GM19239 (cell line): ENCODE measurements around the gene FGF14.

Experiments used
- DNase-seq: peaks from one replicate; pipeline ENCODE4 v3.0.0; 2011; ENCODE audit warnings: low spot score; ENCODE audit not compliant: insufficient read length
- FAIRE-seq: peaks from 2 replicates; lab custom pipeline; 2011; peaks lifted over from hg19 to GRCh38; lab: Jason Lieb, UNC

FGF14 gene

DNA sequence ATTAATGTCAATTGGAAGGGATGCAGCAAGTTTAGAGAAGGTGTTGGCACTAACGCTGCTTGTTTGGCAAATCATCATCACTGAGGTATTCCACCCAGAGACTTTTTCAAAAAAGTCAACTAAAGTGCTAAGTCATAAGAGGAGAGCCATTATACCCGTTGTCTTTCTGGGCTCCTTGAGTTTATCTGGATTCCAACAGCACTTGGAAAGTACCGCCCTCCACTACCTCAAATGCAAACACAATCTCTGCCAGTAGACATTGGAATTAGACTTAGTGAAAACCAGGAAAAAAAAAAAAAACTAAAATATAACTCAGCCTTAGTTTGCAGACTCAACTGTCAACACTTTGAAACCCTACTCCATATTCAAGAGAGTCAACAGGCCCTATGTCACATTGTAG, 683.4 kb downstream of the FGF14 start:
- no peak for FAIRE-seq
- no peak for DNase-seq

DNA sequence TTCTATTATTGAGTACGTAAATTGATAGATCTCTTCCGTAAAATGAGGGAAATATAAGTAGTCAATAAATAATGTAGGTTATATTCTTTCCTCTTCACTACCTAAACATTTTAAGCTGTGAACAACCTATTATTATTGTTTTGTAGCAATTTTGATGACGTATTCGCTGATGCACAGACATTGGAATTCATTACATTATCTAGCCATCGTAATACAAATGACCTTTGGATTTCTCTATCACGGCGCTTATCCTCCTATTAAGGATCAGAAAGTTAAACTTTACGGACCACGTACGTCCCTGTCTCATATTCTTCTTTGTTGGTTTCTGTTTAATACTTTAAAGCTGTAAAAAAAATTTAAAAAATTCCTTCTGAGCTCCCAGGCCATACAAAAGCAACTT, 684.5 kb downstream of the FGF14 start:
- FAIRE-seq (no peak), DNase-seq (no peak)

DNA sequence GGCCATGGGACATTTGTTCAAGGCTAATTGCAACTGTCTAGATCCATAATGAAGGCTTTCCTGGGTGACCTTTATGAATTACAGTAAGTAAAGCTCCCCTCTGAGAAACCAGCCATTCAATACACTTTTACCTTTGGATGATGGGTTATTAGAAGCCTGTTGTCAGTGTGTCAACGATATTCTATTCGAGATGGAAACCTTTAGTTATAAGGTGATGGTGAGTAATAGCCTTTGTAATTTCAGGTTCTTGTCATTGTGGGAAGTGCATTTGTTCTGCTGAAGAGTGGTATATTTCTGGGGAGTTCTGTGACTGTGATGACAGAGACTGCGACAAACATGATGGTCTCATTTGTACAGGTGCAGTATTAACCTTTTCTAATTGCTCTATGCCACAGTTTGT, 687.7 kb downstream of the FGF14 start:
- no peak for DNase-seq
- no peak for FAIRE-seq

DNA sequence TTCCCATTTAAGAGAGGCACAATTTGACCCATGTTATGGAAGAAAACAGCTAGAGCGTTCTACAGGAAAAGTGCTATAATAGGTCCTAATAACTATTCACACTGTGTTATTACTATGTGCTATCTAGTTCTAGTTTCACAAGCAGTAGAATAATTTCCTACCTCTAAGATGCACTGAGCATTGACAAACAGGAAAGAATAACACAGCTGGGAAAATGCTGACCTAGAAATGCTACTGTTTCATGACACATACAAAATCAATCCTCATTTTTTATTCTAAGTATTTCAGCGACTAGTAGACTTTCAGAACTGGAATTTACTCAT, 689.9 kb downstream of the FGF14 start:
- FAIRE-seq, result no peak
- no peak for DNase-seq

DNA sequence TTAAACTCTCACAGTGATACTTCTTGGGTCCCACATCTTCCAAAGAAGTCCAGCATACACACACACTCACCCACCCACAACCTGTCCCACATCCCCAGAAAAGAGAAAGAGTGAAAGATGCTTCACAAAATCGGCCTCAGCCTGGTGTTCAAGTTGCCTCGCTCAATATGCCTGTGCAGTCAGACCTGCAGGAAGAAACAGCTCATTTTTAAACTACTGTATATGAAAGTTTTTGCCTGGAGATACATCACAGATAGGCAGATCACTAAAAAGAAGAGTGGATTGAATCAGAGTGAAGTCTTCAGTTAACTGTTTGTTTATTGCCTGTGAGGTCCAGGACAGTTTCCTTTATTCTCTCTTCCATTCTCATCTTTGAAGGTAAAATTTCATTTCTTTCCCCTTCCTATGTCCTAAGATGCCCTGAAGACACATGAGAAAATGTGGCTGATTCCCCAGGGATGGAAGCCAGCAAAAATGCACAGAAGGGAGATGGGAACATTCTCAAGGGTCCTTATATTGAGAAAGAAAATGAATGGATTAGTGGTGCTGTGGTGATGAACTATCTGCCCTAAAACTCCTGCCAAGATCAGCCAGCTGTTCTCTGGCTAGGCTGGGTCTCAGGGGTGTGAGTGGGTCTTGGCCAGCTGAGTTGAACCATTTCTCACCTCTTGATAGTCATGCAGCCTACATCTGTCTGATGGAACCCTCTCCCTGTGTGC, 690.4 kb downstream of the FGF14 start:
- DNase-seq (no peak), FAIRE-seq (no peak)

DNA sequence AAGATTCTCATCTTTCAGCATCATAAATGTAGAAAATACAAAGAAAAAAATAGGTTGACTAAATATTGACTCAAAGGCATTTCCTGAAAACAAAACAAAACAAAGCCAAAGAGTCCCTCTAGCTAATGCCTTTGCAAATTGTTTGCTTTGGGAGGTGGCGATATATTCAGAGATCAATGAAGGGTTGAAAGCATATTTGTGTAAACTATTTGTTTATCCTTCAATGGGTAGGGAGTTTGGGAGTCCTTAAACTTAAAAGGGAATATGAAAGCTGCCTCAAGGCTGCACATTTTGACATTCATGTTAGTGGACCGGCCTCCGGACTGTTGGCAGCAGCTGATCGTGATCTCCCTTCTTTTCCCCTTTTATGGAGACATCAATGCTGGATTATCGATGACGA, 691.9 kb downstream of the FGF14 start:
- DNase-seq, result no peak
- FAIRE-seq, result no peak

DNA sequence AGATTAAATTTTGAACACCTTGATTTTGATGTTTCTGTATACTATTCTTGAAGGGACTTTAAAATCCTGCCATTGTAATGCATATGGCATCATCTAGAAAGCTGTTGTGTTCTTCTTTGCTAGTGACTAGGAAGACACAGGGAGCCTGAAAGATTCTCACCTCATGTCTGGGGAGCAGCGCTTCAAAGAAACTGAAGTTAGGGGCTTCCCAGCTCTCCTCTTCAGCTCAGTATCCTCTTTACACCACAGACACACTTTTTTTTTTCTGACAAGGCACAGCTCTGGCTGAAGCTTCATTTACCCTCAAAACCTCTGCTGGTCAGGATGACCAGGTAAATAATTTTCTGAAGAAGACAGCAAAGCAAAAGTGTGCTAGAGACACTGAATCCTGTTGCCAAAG, 693.7 kb downstream of the FGF14 start:
- DNase-seq, result no peak
- FAIRE-seq, result no peak

DNA sequence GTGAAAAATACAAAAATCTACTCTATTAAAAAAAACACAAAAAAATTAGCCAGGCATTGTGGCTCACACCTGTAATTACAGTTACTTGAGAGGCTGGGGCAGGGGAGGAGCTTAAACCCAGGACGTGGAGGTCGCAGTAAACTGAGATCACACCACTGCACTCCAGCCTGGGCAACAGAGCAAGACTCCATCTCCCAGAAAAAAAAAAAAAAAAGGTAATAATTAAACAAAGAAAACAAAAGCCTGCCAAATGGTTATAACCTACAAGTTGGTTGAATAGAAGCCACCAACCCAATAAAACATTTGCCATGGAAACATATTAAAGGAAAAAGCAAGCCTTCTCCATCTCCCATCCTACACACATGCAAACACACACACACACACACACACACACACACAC, 694.2 kb downstream of the FGF14 start:
- FAIRE-seq (no peak), DNase-seq (no peak)

DNA sequence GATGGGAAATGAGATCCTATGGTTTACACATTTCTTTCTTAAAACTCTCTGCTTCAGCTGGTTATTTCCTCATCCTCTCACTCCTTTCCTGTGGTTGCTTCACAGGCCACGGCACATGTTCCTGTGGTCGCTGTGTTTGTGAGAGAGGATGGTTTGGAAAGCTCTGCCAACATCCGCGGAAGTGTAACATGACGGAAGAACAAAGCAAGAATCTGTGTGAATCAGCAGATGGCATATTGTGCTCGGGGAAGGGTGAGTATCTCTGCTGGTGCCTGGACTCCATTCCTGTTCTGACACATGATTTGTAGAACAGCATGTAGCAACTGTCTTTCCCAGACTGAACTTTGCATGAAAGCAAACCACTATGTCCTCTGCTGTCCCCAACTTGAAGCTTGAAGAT, 695.2 kb downstream of the FGF14 start:
- FAIRE-seq (no peak), DNase-seq (no peak)

DNA sequence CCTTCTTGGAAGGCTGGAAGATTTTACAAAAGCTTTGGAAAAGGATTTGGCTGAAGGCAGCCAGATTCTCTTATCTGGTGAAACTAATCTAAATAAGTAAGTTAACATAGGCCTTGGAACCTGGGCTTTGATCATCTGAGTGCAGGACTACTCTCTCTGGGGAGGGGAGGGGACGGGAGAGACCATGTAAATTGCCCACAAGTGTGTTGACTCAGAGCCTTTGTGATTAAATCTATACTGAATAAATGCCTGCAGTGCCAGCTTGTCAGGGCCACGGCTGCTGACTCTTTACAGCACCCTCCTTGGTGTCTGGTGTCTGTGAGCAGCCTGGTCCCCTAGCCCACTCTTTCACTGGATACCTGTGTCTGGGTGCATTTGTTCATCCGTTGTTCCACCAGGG, 698.0 kb downstream of the FGF14 start:
- no peak for FAIRE-seq
- DNase-seq, result no peak

DNA sequence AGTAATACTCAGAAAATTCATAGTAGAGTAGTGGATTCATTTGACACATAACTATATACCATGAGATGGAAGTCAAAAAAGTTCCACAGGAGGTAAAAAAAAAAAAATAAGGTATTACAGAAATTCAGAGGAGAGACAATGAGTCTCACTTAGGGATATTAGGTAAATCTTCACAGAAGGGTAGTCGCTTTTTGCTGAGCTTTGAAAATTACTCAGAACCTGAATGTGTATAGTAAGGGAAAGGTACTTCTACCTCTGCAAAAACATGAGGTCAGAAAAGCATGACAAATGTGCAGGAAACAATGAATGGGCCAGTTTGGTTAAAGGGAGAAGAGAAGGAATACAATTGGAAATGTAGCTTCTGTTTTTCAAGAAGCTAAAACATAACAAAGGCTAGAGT, 698.8 kb downstream of the FGF14 start:
- DNase-seq (no peak), FAIRE-seq (no peak)

DNA sequence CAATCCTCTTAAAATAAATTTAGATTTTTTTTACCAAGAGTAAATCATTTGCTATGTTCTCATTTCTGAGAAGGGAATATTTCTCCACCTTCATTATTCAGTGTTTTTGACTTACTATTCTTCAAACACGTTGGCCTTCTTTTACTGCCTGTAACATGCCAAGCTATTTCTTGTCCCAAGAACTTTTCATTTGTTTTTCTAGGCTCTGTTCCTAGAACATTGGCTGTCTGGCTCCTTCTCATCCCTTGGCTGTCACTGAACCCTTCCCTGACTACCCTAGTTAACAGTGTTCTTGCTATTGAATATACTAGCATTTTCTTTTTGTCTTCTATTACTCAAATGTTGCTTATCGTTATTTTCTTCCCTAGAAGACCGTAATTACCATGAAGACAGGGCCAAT, 701.2 kb downstream of the FGF14 start:
- FAIRE-seq (no peak), DNase-seq (no peak)

DNA sequence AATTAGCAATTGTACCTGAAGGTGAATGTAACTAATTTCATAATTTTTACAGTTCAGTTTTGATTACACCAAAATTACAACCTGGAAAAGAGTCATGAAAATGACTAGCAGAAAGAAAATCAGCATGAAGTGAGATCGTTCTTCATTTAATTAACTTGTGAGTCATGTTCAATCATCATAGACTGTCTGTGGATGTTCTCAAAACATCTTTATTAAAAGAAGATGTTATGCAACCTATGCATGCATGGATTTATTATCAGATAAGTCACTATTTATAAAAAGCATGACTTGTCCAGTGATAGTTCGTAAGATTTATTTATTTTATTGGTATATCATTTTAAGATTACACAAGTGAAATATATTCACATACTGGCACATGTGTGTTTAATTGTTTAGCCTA, 703.4 kb downstream of the FGF14 start:
- FAIRE-seq (no peak), DNase-seq (no peak)

DNA sequence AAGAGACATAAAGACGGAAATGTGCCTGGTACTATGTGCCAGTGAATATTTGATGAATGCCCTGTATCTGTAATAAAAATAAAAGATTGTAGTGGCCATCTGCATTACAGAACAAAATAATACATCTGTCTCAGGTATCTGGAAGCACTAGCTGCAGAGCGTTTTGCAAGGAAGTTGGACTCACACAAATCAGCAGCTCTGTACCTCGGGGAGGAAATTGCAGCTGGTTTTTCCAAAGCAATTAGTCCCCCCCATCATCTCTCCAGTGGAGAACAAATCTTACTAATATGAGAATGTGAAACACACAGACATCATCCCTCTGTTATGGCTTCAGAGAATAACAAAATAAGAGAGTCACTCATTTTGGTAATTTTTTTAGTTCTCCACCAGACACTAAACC, 704.1 kb downstream of the FGF14 start:
- DNase-seq (no peak), FAIRE-seq (no peak)

DNA sequence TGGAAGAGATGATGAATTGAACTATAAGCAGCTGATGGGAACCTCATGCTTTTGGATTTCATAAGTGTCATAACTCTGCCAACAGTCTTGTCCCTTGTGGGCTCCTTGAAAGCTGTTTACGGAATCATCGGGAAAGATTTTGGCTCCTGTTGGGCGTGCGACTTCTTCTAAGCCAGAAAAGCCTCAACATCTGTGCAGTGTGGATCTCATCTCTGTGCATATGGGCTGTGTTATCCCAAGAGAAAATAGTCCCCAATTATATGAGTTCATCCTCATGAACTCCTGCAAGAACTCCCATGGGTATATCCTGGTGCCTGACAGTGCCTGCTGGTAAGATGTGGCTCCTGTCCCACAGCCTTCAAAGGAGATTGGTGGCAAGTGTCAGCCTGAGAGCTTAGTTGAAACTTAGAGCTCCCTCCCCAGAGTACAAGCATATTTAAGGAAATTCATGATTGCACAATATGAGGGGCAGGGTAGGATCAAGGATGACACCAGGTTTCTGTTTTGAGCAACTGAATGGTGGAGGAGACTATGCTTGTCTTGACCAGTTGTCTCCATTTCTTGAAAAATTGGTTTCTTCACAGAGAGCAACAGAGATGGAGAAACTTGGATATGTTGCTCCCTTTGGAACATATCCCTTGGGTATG, 705.9 kb downstream of the FGF14 start:
- DNase-seq, result no peak
- FAIRE-seq, result no peak

DNA sequence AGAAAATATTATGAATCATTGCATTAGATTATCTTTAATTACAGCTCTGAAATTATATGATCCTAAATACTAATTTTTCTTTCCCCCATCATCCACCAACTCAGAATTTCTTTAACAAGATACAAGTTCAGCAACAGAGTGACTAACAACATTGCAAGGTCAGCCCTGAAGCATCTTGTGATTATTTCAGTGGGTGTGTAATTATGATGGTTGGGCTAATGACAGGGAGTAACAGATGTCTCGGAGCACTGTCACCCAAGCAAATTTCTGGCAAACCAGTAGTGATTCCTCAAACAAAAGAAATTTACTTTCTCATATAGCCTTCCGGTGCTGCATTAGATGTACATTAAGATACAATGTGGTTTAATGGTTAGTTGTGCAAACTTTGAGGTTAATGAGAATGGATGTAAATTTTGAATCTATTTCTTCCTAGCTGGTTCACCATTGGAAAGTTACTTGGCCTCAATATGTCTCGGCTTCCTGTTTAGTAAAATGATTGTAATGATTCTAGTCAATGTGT, 710.4 kb downstream of the FGF14 start:
- no peak for FAIRE-seq
- DNase-seq, result no peak

DNA sequence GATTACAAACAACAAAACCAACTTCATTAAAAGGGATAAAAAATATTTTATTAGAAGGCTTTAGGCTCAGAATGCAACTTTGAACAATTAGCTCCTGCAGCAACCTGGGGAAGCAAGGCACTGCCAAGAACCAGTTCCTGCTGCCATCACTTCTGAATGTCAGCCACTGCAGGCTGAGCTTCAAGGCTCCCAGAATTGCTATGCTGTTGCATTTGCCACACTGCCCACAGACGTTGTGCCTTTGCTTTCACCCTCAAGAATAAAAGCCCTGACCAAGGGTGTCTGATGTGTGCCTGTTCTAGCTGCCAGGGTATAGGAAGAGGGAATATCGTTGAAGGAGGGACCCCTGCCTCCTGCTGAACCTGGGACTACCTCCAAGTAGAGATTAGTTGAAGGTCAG, 711.0 kb downstream of the FGF14 start:
- DNase-seq (no peak), FAIRE-seq (no peak)

DNA sequence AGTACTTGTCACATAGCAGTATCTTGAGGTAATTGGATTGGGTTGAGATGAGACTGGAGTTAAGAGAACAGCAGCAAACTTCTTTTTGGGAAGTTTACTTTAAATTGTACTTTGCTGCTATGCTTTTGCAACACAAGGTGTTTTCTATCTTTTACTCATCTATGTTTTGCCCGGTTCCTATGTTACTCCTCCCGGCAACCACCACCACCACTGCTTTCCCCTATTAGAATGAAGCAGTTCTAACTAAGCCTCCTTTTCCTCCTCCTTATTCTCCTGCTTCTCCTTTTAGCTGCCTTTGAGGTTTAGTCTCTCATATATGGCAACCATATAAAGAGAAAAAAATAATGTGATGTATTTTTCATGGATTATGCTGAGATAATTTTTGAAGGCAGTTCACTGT, 715.8 kb downstream of the FGF14 start:
- DNase-seq (no peak), FAIRE-seq (no peak)

DNA sequence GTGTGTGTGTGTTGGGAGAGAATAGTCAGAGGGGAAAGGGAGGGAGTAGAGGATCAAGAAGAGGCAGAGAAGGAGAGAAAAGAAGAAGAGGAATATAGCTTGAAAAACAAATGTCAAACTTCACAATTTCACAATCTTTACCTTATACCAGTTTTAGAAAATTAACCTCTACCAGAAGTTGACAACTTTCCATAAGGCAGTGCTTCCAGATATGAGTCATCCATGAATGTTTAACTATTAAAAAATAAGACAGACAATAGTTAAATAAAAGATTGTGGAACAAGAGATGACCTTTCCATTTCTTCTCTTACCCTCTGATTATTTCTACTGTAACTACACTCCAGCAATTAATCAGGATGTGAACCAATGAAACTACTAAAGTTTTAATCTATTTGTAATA, 720.0 kb downstream of the FGF14 start:
- FAIRE-seq (no peak), DNase-seq (no peak)

DNA sequence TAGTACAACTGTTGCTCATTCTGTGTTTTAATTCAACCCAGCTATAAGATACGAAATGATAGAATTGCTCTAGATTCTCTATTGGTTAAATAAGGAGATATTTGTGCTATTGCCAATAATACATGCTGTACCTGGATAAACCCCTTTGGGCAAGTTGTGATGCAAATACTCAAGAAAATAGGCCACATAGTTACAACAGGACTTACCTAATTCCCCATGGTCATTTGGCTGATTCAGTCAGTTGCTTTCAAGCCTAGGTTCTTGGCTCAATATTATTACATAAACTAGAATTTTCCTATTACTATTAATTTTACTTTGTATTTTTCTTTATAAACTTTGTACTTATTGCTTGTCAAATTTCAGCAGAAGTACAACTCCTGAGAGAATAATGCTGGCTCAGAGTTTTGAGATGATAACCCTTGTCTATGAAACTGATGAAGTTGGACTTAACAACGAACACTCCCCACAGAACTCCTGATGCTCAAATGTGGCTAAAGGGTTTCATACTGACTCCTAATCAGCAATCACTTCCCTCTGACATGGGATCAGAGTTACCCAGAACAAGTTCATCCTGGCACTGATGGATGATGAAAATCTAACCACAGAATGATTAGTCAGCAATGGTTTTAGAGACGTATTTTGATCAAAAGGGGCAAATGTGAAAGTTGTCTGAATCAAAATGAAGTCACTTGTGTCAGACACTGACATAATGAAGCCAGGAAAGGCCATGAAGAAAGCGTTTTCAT, 728.3 kb downstream of the FGF14 start:
- FAIRE-seq, result no peak
- no peak for DNase-seq

DNA sequence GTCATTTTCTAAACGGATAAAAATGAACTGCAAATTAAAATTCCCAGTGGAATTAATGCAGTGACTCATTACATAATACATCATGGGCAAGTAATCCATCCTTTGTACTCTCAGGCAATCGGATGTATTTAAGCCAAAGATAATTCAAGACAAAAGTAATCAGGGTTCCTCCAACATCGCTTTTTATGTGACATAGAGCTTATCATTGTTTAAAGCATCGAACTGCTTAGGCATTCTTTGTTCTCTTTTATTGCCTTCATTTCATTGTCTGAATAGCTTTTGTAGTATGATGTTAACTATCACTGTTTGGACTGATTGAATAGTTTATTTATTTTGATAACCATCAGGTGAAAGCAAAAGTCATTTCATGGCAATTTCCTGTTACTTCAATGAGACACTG, 740.0 kb downstream of the FGF14 start:
- DNase-seq (no peak), FAIRE-seq (no peak)
